HCT116 (cell line): ENCODE results near the gene TMEM240. TPM values are rescaled to one million over a fixed set of nuclear protein-coding genes. Genes with fewer than 3 reads are reported as not detected.

ENCODE experiments used
- ATAC-seq: fragments of 200-7000 bp; cut with Tn5 transposase; 2 replicates; pipeline ENCODE4 v1.9.1; 2020; ENCODE audit warnings: mild to moderate bottlenecking, moderate library complexity
- BruUV-seq: library from RNA; stranded (reverse); fragments of 400-500 nt; replicated peaks from 2 replicates; lab custom pipeline; 2021; lab: Mats Ljungman, UMichigan
- CTCF ChIA-PET: fragments of 300-600 bp; sonication (Branson Sonifier 250); formaldehyde crosslinking; loops from one replicate; lab custom pipeline; 2021; ENCODE audit warnings: antibody characterized with exemption; lab: Charles Lee
- POLR2A ChIA-PET: fragments of 300-600, 350-600 bp; sonication (Branson Sonifier 250); formaldehyde crosslinking; loops from one replicate; lab custom pipeline; 2021; ENCODE audit warnings: antibody characterized with exemption; lab: Charles Lee
- RAD21 ChIA-PET, 2 experiments: fragments of 300-600 bp; sonication (Branson Sonifier 250); formaldehyde crosslinking; loops; one replicate each; lab custom pipeline; 2023; ENCODE audit warnings: low total read pairs in 2 of 2; ENCODE audit not compliant: uncharacterized antibody in 2 of 2, unreplicated experiment in 2 of 2, low non-redundant PET in 1 of 2; lab: Charles Lee
- DNase-seq: peaks from one replicate; pipeline ENCODE4 v3.0.0-alpha.2; 2010; ENCODE audit warnings: low read depth, low spot score
- H2AFZ ChIP-seq: fragments of 200-600 bp; shearing (Covaris generic), sonication (generic); 2 replicates; pipeline ENCODE4 v1.6.1; 2017; ENCODE audit warnings: low read depth, mixed run types, mixed read lengths, antibody characterized with exemption, low read length; ENCODE audit not compliant: poor library complexity, severe bottlenecking
- H3K27ac ChIP-seq: 2 replicates; pipeline ENCODE4 v1.5.1; 2012; ENCODE audit warnings: low read depth, low read length
- H3K27me3 ChIP-seq: fragments of 200-600 bp; sonication (generic); 2 replicates; pipeline ENCODE4 v1.6.1; 2016; ENCODE audit warnings: mixed run types, low read length, mixed read lengths; ENCODE audit not compliant: insufficient read depth
- H3K36me3 ChIP-seq, 2 experiments: fragments of 200-500 bp in 1 of 2; fragments of 200-600 bp in 1 of 2; sonication (Bioruptor generic) in 1 of 2; sonication (generic) in 1 of 2; 2 replicates each; pipeline versions ENCODE4 v1.5.1 to v1.6.1; 2014 to 2016; ENCODE audit warnings: low read length in 2 of 2, inconsistent platforms in 1 of 2, mixed read lengths in 1 of 2, mixed run types in 1 of 2; ENCODE audit not compliant: insufficient read depth in 2 of 2, control insufficient read depth in 1 of 2
- H3K4me1 ChIP-seq, 2 experiments: fragments of 200-600 bp in 1 of 2; sonication (generic) in 1 of 2; 2 replicates each; pipeline versions ENCODE4 v1.5.1 to v1.6.1; 2012 to 2017; ENCODE audit warnings: low read length in 2 of 2, inconsistent platforms in 1 of 2, mild to moderate bottlenecking in 1 of 2, mixed read lengths in 1 of 2, mixed run types in 1 of 2, moderate library complexity in 1 of 2; ENCODE audit not compliant: insufficient read depth in 2 of 2, control insufficient read depth in 1 of 2
- H3K4me2 ChIP-seq: fragments of 200-600 bp; sonication (generic); 2 replicates; pipeline ENCODE4 v1.6.1; 2017; ENCODE audit warnings: mixed run types, low read length, mixed read lengths
- H3K4me3 ChIP-seq, 2 experiments: fragments of 200-600 bp in 1 of 2; sonication (generic) in 1 of 2; replicated peaks in 1 of 2; 2 replicates each; pipeline ENCODE4 v1.5.1; 2011 to 2016; ENCODE audit warnings: low read length in 2 of 2, control low read depth in 1 of 2, low read depth in 1 of 2, mild to moderate bottlenecking in 1 of 2, mixed read lengths in 1 of 2, mixed run types in 1 of 2
- H3K79me2 ChIP-seq: fragments of 200-600 bp; sonication (generic); 2 replicates; pipeline ENCODE4 v1.6.1; 2017; ENCODE audit warnings: mild to moderate bottlenecking, mixed run types, low read length, moderate library complexity, mixed read lengths; ENCODE audit not compliant: insufficient read depth
- H3K9ac ChIP-seq: fragments of 200-600 bp; sonication (generic); 2 replicates; pipeline ENCODE4 v1.6.1; 2016; ENCODE audit warnings: low read length, mixed read lengths
- H3K9me2 ChIP-seq: fragments of 200-600 bp; sonication (generic), shearing (Covaris generic); 2 replicates; pipeline ENCODE4 v1.6.1; 2017; ENCODE audit warnings: mixed run types, mild to moderate bottlenecking, moderate library complexity; ENCODE audit not compliant: insufficient read depth
- H3K9me3 ChIP-seq, 2 experiments: fragments of 200-500 bp in 1 of 2; fragments of 200-600 bp in 1 of 2; sonication (Bioruptor generic) in 1 of 2; sonication (generic) in 1 of 2; 2 replicates each; pipeline ENCODE4 v1.6.1; 2014 to 2017; ENCODE audit warnings: low read length in 2 of 2, mixed read lengths in 2 of 2, inconsistent platforms in 1 of 2, low read depth in 1 of 2, mild to moderate bottlenecking in 1 of 2, mixed run types in 1 of 2, moderate library complexity in 1 of 2; ENCODE audit not compliant: control insufficient read depth in 1 of 2, insufficient read depth in 1 of 2
- H4K20me1 ChIP-seq: fragments of 200-600 bp; sonication (generic), shearing (Covaris generic); 2 replicates; pipeline ENCODE4 v1.6.1; 2017; ENCODE audit warnings: mixed run types, mild to moderate bottlenecking, moderate library complexity; ENCODE audit not compliant: insufficient read depth
- CBX3 ChIP-seq: IDR thresholded peaks from 2 replicates; pipeline ENCODE4 v1.6.1; 2012; ENCODE audit warnings: low read depth
- CEBPB ChIP-seq: IDR thresholded peaks from 2 replicates; pipeline ENCODE4 v1.6.1; 2012; ENCODE audit warnings: low read depth
- CTCF ChIP-seq, 3 experiments: fragments of 200-600 bp in 1 of 3; sonication (generic) in 1 of 3; IDR thresholded peaks in 2 of 3; conservative IDR thresholded peaks in 1 of 3; 2 replicates each; pipeline ENCODE4 v1.5.1; 2012 to 2017; ENCODE audit warnings: low read depth in 2 of 3, low read length in 2 of 3, antibody characterized with exemption in 1 of 3, borderline replicate concordance in 1 of 3, control low read depth in 1 of 3, mild to moderate bottlenecking in 1 of 3, mixed read lengths in 1 of 3, mixed run types in 1 of 3, moderate library complexity in 1 of 3; ENCODE audit not compliant: insufficient read depth in 1 of 3
- EGR1 ChIP-seq: IDR thresholded peaks from 2 replicates; pipeline ENCODE4 v1.6.1; 2012; ENCODE audit warnings: low read depth
- ELF1 ChIP-seq: IDR thresholded peaks from 2 replicates; pipeline ENCODE4 v1.6.1; 2012; ENCODE audit warnings: low read depth, borderline replicate concordance
- EZH2 ChIP-seq: fragments of 200-600 bp; sonication (generic); IDR thresholded peaks from 2 replicates; pipeline ENCODE4 v1.6.1; 2017; ENCODE audit warnings: antibody characterized with exemption, mixed run types
- FOSL1 ChIP-seq: IDR thresholded peaks from 2 replicates; pipeline ENCODE4 v1.6.1; 2012; ENCODE audit warnings: low read depth
- JUND ChIP-seq: IDR thresholded peaks from 2 replicates; pipeline ENCODE4 v1.6.1; 2012
- MAX ChIP-seq: IDR thresholded peaks from 2 replicates; pipeline ENCODE4 v1.6.1; 2012
- POLR2A ChIP-seq: IDR thresholded peaks from 2 replicates; pipeline ENCODE4 v1.7.0; 2011; ENCODE audit warnings: borderline replicate concordance; ENCODE audit not compliant: insufficient read depth, insufficient read length; ENCODE audit errors: extremely low read depth
- RAD21 ChIP-seq: IDR thresholded peaks from 2 replicates; pipeline ENCODE4 v1.6.1; 2012; ENCODE audit warnings: low read depth, mild to moderate bottlenecking
- SIN3A ChIP-seq: IDR thresholded peaks from 2 replicates; pipeline ENCODE4 v1.6.1; 2012; ENCODE audit warnings: low read depth
- SP1 ChIP-seq: IDR thresholded peaks from 2 replicates; pipeline ENCODE4 v1.6.1; 2012; ENCODE audit warnings: low read depth
- SRF ChIP-seq: IDR thresholded peaks from 2 replicates; pipeline ENCODE4 v1.6.1; 2012; ENCODE audit warnings: low read depth
- TCF7L2 ChIP-seq: IDR thresholded peaks from 2 replicates; pipeline ENCODE4 v1.7.0; 2011; ENCODE audit warnings: borderline replicate concordance, inconsistent platforms; ENCODE audit not compliant: insufficient read depth, insufficient read length; ENCODE audit errors: extremely low read depth
- YY1 ChIP-seq: IDR thresholded peaks from 2 replicates; pipeline ENCODE4 v1.6.1; 2011; ENCODE audit warnings: low read length, low read depth, moderate library complexity, mild to moderate bottlenecking; ENCODE audit not compliant: insufficient replicate concordance; ENCODE audit errors: extremely low read depth
- ZFX ChIP-seq: fragments of 450-650 bp; IDR thresholded peaks from 2 replicates; pipeline ENCODE4 v1.6.1; 2017
- ZNF274 ChIP-seq: fragments of 200-500 bp; sonication (Bioruptor generic); IDR thresholded peaks from 2 replicates; pipeline ENCODE4 v1.6.1; 2014; ENCODE audit warnings: mild to moderate bottlenecking, low read depth, low read length, inconsistent platforms
- intact Hi-C: fragments of 100-400 bp; cut with micrococcal nuclease; formaldehyde crosslinking; loops from 2 replicates; pipeline ENCODE4 v1.10.0; 2022
- total RNA-seq: library from RNA; stranded (reverse); gene quantifications from one replicate; pipeline ENCODE4 v1.2.1, GENCODE V29; 2021; ENCODE audit not compliant: unreplicated experiment
- TF ChIP-seq, protein P1 (sequence below): IDR thresholded peaks from 2 replicates; pipeline ENCODE4 v1.6.1; 2011; ENCODE audit warnings: mild to moderate bottlenecking, low read length, moderate library complexity; ENCODE audit not compliant: insufficient replicate concordance; ENCODE audit errors: extremely low read depth
- TF ChIP-seq, protein P2 (sequence below): IDR thresholded peaks from 2 replicates; pipeline ENCODE4 v1.6.1; 2012; ENCODE audit warnings: low read depth

The TMEM240 gene
- total RNA-seq, 1 experiment from 2014 or later, result 2.3 TPM

- H3K79me2 ChIP-seq, result peaks cover 30% of the 10 kb centered on the region; the same call in 1 of the 2 replicates
- TF ChIP-seq SP1, result no peak
- TF ChIP-seq SIN3A, result no peak
- no peak for TF ChIP-seq TCF7L2
- no peak for TF ChIP-seq ZNF274
- no peak for TF ChIP-seq JUND
- TF ChIP-seq, protein P1, sequence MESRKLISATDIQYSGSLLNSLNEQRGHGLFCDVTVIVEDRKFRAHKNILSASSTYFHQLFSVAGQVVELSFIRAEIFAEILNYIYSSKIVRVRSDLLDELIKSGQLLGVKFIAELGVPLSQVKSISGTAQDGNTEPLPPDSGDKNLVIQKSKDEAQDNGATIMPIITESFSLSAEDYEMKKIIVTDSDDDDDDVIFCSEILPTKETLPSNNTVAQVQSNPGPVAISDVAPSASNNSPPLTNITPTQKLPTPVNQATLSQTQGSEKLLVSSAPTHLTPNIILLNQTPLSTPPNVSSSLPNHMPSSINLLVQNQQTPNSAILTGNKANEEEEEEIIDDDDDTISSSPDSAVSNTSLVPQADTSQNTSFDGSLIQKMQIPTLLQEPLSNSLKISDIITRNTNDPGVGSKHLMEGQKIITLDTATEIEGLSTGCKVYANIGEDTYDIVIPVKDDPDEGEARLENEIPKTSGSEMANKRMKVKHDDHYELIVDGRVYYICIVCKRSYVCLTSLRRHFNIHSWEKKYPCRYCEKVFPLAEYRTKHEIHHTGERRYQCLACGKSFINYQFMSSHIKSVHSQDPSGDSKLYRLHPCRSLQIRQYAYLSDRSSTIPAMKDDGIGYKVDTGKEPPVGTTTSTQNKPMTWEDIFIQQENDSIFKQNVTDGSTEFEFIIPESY, result no peak
- no peak for TF ChIP-seq CTCF (IDR thresholded peaks at IDR 0.05 in 2 of 3, conservative IDR thresholded peaks at IDR 0.05 in 1 of 3; ENCODE audit: borderline replicate concordance in 1 of 3, insufficient read depth in 1 of 3, low read depth in 2 of 3, low read length in 2 of 3)
- TF ChIP-seq EGR1, result no peak
- no peak for TF ChIP-seq ELF1
- no peak for TF ChIP-seq ZFX
- no peak for TF ChIP-seq RAD21
- no peak for TF ChIP-seq POLR2A
- TF ChIP-seq YY1, result no peak
- TF ChIP-seq SRF, result no peak
- no peak for TF ChIP-seq MAX
- no peak for TF ChIP-seq EZH2
- no peak for TF ChIP-seq CBX3
- TF ChIP-seq, protein P2, sequence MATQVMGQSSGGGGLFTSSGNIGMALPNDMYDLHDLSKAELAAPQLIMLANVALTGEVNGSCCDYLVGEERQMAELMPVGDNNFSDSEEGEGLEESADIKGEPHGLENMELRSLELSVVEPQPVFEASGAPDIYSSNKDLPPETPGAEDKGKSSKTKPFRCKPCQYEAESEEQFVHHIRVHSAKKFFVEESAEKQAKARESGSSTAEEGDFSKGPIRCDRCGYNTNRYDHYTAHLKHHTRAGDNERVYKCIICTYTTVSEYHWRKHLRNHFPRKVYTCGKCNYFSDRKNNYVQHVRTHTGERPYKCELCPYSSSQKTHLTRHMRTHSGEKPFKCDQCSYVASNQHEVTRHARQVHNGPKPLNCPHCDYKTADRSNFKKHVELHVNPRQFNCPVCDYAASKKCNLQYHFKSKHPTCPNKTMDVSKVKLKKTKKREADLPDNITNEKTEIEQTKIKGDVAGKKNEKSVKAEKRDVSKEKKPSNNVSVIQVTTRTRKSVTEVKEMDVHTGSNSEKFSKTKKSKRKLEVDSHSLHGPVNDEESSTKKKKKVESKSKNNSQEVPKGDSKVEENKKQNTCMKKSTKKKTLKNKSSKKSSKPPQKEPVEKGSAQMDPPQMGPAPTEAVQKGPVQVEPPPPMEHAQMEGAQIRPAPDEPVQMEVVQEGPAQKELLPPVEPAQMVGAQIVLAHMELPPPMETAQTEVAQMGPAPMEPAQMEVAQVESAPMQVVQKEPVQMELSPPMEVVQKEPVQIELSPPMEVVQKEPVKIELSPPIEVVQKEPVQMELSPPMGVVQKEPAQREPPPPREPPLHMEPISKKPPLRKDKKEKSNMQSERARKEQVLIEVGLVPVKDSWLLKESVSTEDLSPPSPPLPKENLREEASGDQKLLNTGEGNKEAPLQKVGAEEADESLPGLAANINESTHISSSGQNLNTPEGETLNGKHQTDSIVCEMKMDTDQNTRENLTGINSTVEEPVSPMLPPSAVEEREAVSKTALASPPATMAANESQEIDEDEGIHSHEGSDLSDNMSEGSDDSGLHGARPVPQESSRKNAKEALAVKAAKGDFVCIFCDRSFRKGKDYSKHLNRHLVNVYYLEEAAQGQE, result no peak
- no peak for TF ChIP-seq FOSL1
- TF ChIP-seq CEBPB, result no peak
- CTCF ChIA-PET, result no interaction called here
- no peaks in the 10 kb centered on the region for H3K27me3 ChIP-seq
- H3K9ac ChIP-seq, result no peak overlapping the region
- RAD21 ChIA-PET, result no interaction called here
- BruUV-seq, result no TSS peak
- H3K4me2 ChIP-seq, result no peak overlapping the region
- no peaks in the 10 kb centered on the region for H4K20me1 ChIP-seq
- ATAC-seq (no peak), DNase-seq (no peak)
- H2AFZ ChIP-seq, result no peak overlapping the region
- intact Hi-C loops, result no loop called here
- POLR2A ChIA-PET, result interaction anchor here (0.7 kb wide), 1 partner anchor 11 kb away, joined by 5 read pairs; no protein-coding TSS in a partner anchor
- H3K9me3 ChIP-seq, result no peaks in the 10 kb centered on the region
- H3K27ac ChIP-seq, result no peak overlapping the region
- H3K36me3 ChIP-seq, result peaks cover 0 to 2% of the 10 kb centered on the region in 2 experiments; a peak in 1 of 4 replicates
- H3K4me1 ChIP-seq, result no peaks in the 10 kb centered on the region
- H3K9me2 ChIP-seq, result no peaks in the 10 kb centered on the region
- H3K4me3 ChIP-seq, result no peak overlapping the region
These were observed 8.2 kb upstream of the TMEM240 start for GRCh38 chr1:1548591-1548990.
